Measurements from ENCODE around the gene PAPPA.

The PAPPA gene

DNA sequence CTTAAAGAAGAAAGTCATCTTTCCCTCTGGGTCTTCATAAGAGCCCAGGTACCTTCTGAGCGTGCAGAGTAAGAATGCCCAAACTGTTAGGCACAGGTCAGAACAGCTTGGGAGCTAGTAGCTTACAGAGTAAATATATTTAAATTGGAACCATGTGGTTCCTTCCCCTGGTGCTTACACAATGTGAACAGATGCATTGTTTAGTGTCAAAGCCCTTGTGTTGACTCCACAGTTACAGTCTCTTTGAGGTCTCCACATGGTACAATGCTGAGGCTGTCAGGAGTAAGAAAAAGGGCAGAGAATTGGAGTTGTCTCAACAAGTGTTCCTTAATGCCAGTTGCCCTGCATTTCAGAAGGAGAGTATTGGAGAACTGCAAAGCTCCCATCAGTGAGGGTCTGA is 188.5 kb downstream of the PAPPA start:
- Histone ChIP-seq H4K5ac (ENCODE audit: low read length) (no peak overlapping the region), H3K36me3 (ENCODE audit: control insufficient read depth, insufficient read depth, low read length) (no peaks in the 10 kb centered on the region), H3K79me1 (ENCODE audit: low read length) (no peaks in the 10 kb centered on the region), H3K27me3 (ENCODE audit: insufficient read depth, low read length, poor library complexity) (no peaks in the 10 kb centered on the region), H3K4me2 (ENCODE audit: low read length) (no peak overlapping the region), H4K8ac (ENCODE audit: low read depth, low read length) (no peak overlapping the region), H3K4ac (ENCODE audit: low read depth, low read length) (no peak overlapping the region), H2BK5ac (ENCODE audit: low read length) (no peak overlapping the region), H3K23ac (ENCODE audit: low read length) (no peak overlapping the region), H3K56ac (ENCODE audit: low read length) (no peak overlapping the region), H3K4me1 (ENCODE audit: control insufficient read depth, low read depth, low read length) (no peaks in the 10 kb centered on the region), H3K18ac (ENCODE audit: low read length) (no peak overlapping the region), H3K79me2 (ENCODE audit: control insufficient read depth, insufficient read depth, low read length) (no peaks in the 10 kb centered on the region), H3K27ac (ENCODE audit: low read depth, low read length) (no peak overlapping the region), H2AK5ac (ENCODE audit: low read length) (no peak overlapping the region), H3K9ac (ENCODE audit: low read length) (no peak overlapping the region), H3K4me3 (ENCODE audit: low read length) (no peak overlapping the region), H2BK15ac (replicated peaks; ENCODE audit: low read depth) (no peak overlapping the region), H2BK120ac (ENCODE audit: low read depth, low read length) (no peak overlapping the region)
- DNase-seq, result no peak
- WGBS (ENCODE audit: extremely low coverage, insufficient coverage, low lambda C conversion rate), result no CpG with 5 or more reads among the region's 1 CpG

DNA sequence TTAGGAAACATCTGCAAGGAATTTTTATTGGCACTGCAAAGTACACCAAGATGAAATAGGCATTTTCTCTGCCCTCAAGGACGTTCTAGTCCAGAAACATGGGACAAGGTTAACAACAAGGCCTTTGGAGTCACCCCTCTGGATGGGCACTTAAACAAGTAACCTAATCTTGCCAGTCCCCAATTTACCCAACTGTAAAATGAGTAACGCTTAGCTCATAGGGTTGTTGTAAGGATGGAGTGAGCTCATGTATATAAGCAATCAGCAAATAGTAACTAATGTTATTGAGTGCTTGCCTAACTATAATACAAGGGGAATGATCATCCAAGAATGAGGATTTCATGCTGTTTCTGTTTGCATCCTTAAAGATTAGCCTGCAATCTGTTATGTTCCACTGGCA is 189.3 kb downstream of the PAPPA start:
- Histone ChIP-seq H3K79me1 (ENCODE audit: low read length) (no peaks in the 10 kb centered on the region), H2AK5ac (ENCODE audit: low read length) (no peak overlapping the region), H4K8ac (ENCODE audit: low read depth, low read length) (no peak overlapping the region), H3K56ac (ENCODE audit: low read length) (no peak overlapping the region), H3K27ac (ENCODE audit: low read depth, low read length) (no peak overlapping the region), H3K4ac (ENCODE audit: low read depth, low read length) (no peak overlapping the region), H3K18ac (ENCODE audit: low read length) (no peak overlapping the region), H3K79me2 (ENCODE audit: control insufficient read depth, insufficient read depth, low read length) (no peaks in the 10 kb centered on the region), H3K36me3 (ENCODE audit: control insufficient read depth, insufficient read depth, low read length) (no peaks in the 10 kb centered on the region), H3K4me3 (ENCODE audit: low read length) (no peak overlapping the region), H2BK120ac (ENCODE audit: low read depth, low read length) (no peak overlapping the region), H3K4me1 (ENCODE audit: control insufficient read depth, low read depth, low read length) (no peaks in the 10 kb centered on the region), H3K9ac (ENCODE audit: low read length) (no peak overlapping the region), H2BK5ac (ENCODE audit: low read length) (no peak overlapping the region), H2BK15ac (replicated peaks; ENCODE audit: low read depth) (no peak overlapping the region), H3K23ac (ENCODE audit: low read length) (no peak overlapping the region), H3K27me3 (ENCODE audit: insufficient read depth, low read length, poor library complexity) (no peaks in the 10 kb centered on the region), H3K4me2 (ENCODE audit: low read length) (no peak overlapping the region), H4K5ac (ENCODE audit: low read length) (no peak overlapping the region)
- no CpG with 5 or more reads among the region's 2 CpGs for WGBS (ENCODE audit: extremely low coverage, insufficient coverage, low lambda C conversion rate)
- no peak for DNase-seq

- Histone ChIP-seq H4K8ac (ENCODE audit: low read depth, low read length) (no peak overlapping the region), H3K27me3 (ENCODE audit: insufficient read depth, low read length, poor library complexity) (no peaks in the 10 kb centered on the region)
- no peak for DNase-seq
These were observed 190.8 kb downstream of the PAPPA start for GRCh38 chr9:116344416-116344815.

GRCh38 chr9:116345393-116345792 is 191.8 kb downstream of the PAPPA start:
- H3K4ac ChIP-seq (ENCODE audit: low read depth, low read length), result no peak overlapping the region
- H3K4me1 ChIP-seq (ENCODE audit: control insufficient read depth, low read depth, low read length), result no peaks in the 10 kb centered on the region
- no peak overlapping the region for H3K18ac ChIP-seq (ENCODE audit: low read length)
- no peak for DNase-seq
- no peak overlapping the region for H3K4me3 ChIP-seq (ENCODE audit: low read length)
- WGBS (ENCODE audit: extremely low coverage, insufficient coverage, low lambda C conversion rate), result no CpG with 5 or more reads among the region's 2 CpGs
- no peaks in the 10 kb centered on the region for H3K27me3 ChIP-seq (ENCODE audit: insufficient read depth, low read length, poor library complexity)
- no peak overlapping the region for H2BK5ac ChIP-seq (ENCODE audit: low read length)
- no peak overlapping the region for H3K4me2 ChIP-seq (ENCODE audit: low read length)
- no peaks in the 10 kb centered on the region for H3K79me2 ChIP-seq (ENCODE audit: control insufficient read depth, insufficient read depth, low read length)
- H3K9ac ChIP-seq (ENCODE audit: low read length), result no peak overlapping the region
- no peak overlapping the region for H2BK120ac ChIP-seq (ENCODE audit: low read depth, low read length)
- H3K27ac ChIP-seq (ENCODE audit: low read depth, low read length), result no peak overlapping the region
- no peak overlapping the region for H3K23ac ChIP-seq (ENCODE audit: low read length)
- no peaks in the 10 kb centered on the region for H3K36me3 ChIP-seq (ENCODE audit: control insufficient read depth, insufficient read depth, low read length)
- no peak overlapping the region for H2BK15ac ChIP-seq (replicated peaks; ENCODE audit: low read depth)
- no peaks in the 10 kb centered on the region for H3K79me1 ChIP-seq (ENCODE audit: low read length)
- no peak overlapping the region for H4K8ac ChIP-seq (ENCODE audit: low read depth, low read length)
- no peak overlapping the region for H2AK5ac ChIP-seq (ENCODE audit: low read length)
- no peak overlapping the region for H4K5ac ChIP-seq (ENCODE audit: low read length)
- H3K56ac ChIP-seq (ENCODE audit: low read length), result no peak overlapping the region

More at GRCh38 chr9:116344416-116344815, 190.8 kb downstream of the PAPPA start:
- Histone ChIP-seq H3K79me2 (ENCODE audit: control insufficient read depth, insufficient read depth, low read length) (no peaks in the 10 kb centered on the region), H2BK5ac (ENCODE audit: low read length) (no peak overlapping the region), H2AK5ac (ENCODE audit: low read length) (no peak overlapping the region), H3K56ac (ENCODE audit: low read length) (no peak overlapping the region), H3K36me3 (ENCODE audit: control insufficient read depth, insufficient read depth, low read length) (no peaks in the 10 kb centered on the region), H4K5ac (ENCODE audit: low read length) (no peak overlapping the region), H3K4me3 (ENCODE audit: low read length) (no peak overlapping the region), H3K23ac (ENCODE audit: low read length) (no peak overlapping the region), H3K27ac (ENCODE audit: low read depth, low read length) (no peak overlapping the region), H3K79me1 (ENCODE audit: low read length) (no peaks in the 10 kb centered on the region), H2BK15ac (replicated peaks; ENCODE audit: low read depth) (no peak overlapping the region), H3K4ac (ENCODE audit: low read depth, low read length) (no peak overlapping the region), H3K4me1 (ENCODE audit: control insufficient read depth, low read depth, low read length) (no peaks in the 10 kb centered on the region), H3K9ac (ENCODE audit: low read length) (no peak overlapping the region), H3K18ac (ENCODE audit: low read length) (no peak overlapping the region), H2BK120ac (ENCODE audit: low read depth, low read length) (no peak overlapping the region), H3K4me2 (ENCODE audit: low read length) (no peak overlapping the region)
- no CpG with 5 or more reads among the region's 10 CpGs for WGBS (ENCODE audit: extremely low coverage, insufficient coverage, low lambda C conversion rate)

GRCh38 chr9:116345817-116346216 is 192.2 kb downstream of the PAPPA start:
- H3K18ac ChIP-seq (ENCODE audit: low read length), result no peak overlapping the region
- no peak overlapping the region for H3K4me2 ChIP-seq (ENCODE audit: low read length)
- no peak overlapping the region for H2BK120ac ChIP-seq (ENCODE audit: low read depth, low read length)
- H3K36me3 ChIP-seq (ENCODE audit: control insufficient read depth, insufficient read depth, low read length), result no peaks in the 10 kb centered on the region
- no peaks in the 10 kb centered on the region for H3K79me2 ChIP-seq (ENCODE audit: control insufficient read depth, insufficient read depth, low read length)
- no peak overlapping the region for H4K8ac ChIP-seq (ENCODE audit: low read depth, low read length)
- H3K9ac ChIP-seq (ENCODE audit: low read length), result no peak overlapping the region
- H4K5ac ChIP-seq (ENCODE audit: low read length), result no peak overlapping the region
- H2AK5ac ChIP-seq (ENCODE audit: low read length), result no peak overlapping the region
- H3K56ac ChIP-seq (ENCODE audit: low read length), result no peak overlapping the region
- H2BK5ac ChIP-seq (ENCODE audit: low read length), result no peak overlapping the region
- H3K27me3 ChIP-seq (ENCODE audit: insufficient read depth, low read length, poor library complexity), result no peaks in the 10 kb centered on the region
- no peak overlapping the region for H3K27ac ChIP-seq (ENCODE audit: low read depth, low read length)
- H3K4me1 ChIP-seq (ENCODE audit: control insufficient read depth, low read depth, low read length), result no peaks in the 10 kb centered on the region
- no peak for DNase-seq
- H3K4ac ChIP-seq (ENCODE audit: low read depth, low read length), result no peak overlapping the region
- H2BK15ac ChIP-seq (replicated peaks; ENCODE audit: low read depth), result no peak overlapping the region
- H3K79me1 ChIP-seq (ENCODE audit: low read length), result no peaks in the 10 kb centered on the region
- no peak overlapping the region for H3K23ac ChIP-seq (ENCODE audit: low read length)
- WGBS (ENCODE audit: extremely low coverage, insufficient coverage, low lambda C conversion rate), result no CpG with 5 or more reads among the region's 3 CpGs
- H3K4me3 ChIP-seq (ENCODE audit: low read length), result no peak overlapping the region

GRCh38 chr9:116349684-116350083 is 196.1 kb downstream of the PAPPA start:
- H3K27me3 ChIP-seq (ENCODE audit: insufficient read depth, low read length, poor library complexity), result no peaks in the 10 kb centered on the region

More at GRCh38 chr9:116349684-116350083, 196.1 kb downstream of the PAPPA start:
- no peak overlapping the region for H3K4ac ChIP-seq (ENCODE audit: low read depth, low read length)
- DNase-seq, result no peak
- H3K23ac ChIP-seq (ENCODE audit: low read length), result no peak overlapping the region
- no peak overlapping the region for H4K8ac ChIP-seq (ENCODE audit: low read depth, low read length)
- H2BK15ac ChIP-seq (replicated peaks; ENCODE audit: low read depth), result no peak overlapping the region
- no peak overlapping the region for H3K56ac ChIP-seq (ENCODE audit: low read length)
- H2BK5ac ChIP-seq (ENCODE audit: low read length), result no peak overlapping the region
- no peaks in the 10 kb centered on the region for H3K4me1 ChIP-seq (ENCODE audit: control insufficient read depth, low read depth, low read length)
- no peaks in the 10 kb centered on the region for H3K79me2 ChIP-seq (ENCODE audit: control insufficient read depth, insufficient read depth, low read length)
- no peak overlapping the region for H2BK120ac ChIP-seq (ENCODE audit: low read depth, low read length)
- no CpG with 5 or more reads among the region's 6 CpGs for WGBS (ENCODE audit: extremely low coverage, insufficient coverage, low lambda C conversion rate)
- no peaks in the 10 kb centered on the region for H3K36me3 ChIP-seq (ENCODE audit: control insufficient read depth, insufficient read depth, low read length)
- H3K27ac ChIP-seq (ENCODE audit: low read depth, low read length), result no peak overlapping the region
- H3K4me2 ChIP-seq (ENCODE audit: low read length), result no peak overlapping the region
- no peak overlapping the region for H3K9ac ChIP-seq (ENCODE audit: low read length)
- no peaks in the 10 kb centered on the region for H3K79me1 ChIP-seq (ENCODE audit: low read length)
- no peak overlapping the region for H3K4me3 ChIP-seq (ENCODE audit: low read length)
- H2AK5ac ChIP-seq (ENCODE audit: low read length), result no peak overlapping the region
- no peak overlapping the region for H3K18ac ChIP-seq (ENCODE audit: low read length)
- H4K5ac ChIP-seq (ENCODE audit: low read length), result no peak overlapping the region

Data from mesendoderm (in vitro differentiated cells).